Panc1 (cell line): Measurements from ENCODE around the gene PPEF1. TPM values are rescaled to one million over a fixed set of nuclear protein-coding genes. Genes with fewer than 3 reads are reported as not detected.

Source experiments
- ATAC-seq: fragments of 200-7000 bp; cut with Tn5 transposase; 2 replicates; pipeline ENCODE4 v1.9.1; 2020; ENCODE audit warnings: mild to moderate bottlenecking, moderate library complexity
- BruUV-seq: library from RNA; stranded (reverse); fragments of 400-500 nt; replicated peaks from 2 replicates; lab custom pipeline; 2021; lab: Mats Ljungman, UMichigan
- CTCF ChIA-PET: fragments of 300-600 bp; sonication (Branson Sonifier 250); formaldehyde crosslinking; loops from one replicate; lab custom pipeline; 2022; ENCODE audit warnings: antibody characterized with exemption; lab: Charles Lee
- POLR2A ChIA-PET: fragments of 300-600 bp; sonication (Branson Sonifier 250); formaldehyde crosslinking; loops from one replicate; lab custom pipeline; 2022; ENCODE audit warnings: antibody characterized with exemption; lab: Charles Lee
- DNase-seq: peaks from one replicate; pipeline ENCODE4 v3.0.0-alpha.2; 2010; ENCODE audit warnings: low read depth, low spot score
- H3K27ac ChIP-seq: 2 replicates; pipeline ENCODE4 v1.5.1; 2011; ENCODE audit warnings: mild to moderate bottlenecking, low read length, inconsistent platforms
- H3K27me3 ChIP-seq: fragments of 200-500 bp; sonication (Bioruptor generic); 2 replicates; pipeline ENCODE4 v1.6.0; 2014; ENCODE audit warnings: low read length, inconsistent platforms; ENCODE audit not compliant: control insufficient read depth, insufficient read depth
- H3K36me3 ChIP-seq: fragments of 200-500 bp; sonication (Bioruptor generic); 2 replicates; pipeline ENCODE4 v1.5.1; 2014; ENCODE audit warnings: inconsistent platforms, mild to moderate bottlenecking, low read length, moderate library complexity; ENCODE audit not compliant: control insufficient read depth, insufficient read depth
- H3K4me1 ChIP-seq: 2 replicates; pipeline ENCODE4 v1.5.1; 2011; ENCODE audit warnings: inconsistent platforms, mild to moderate bottlenecking, low read length, moderate library complexity; ENCODE audit not compliant: control insufficient read depth, insufficient read depth
- H3K4me3 ChIP-seq, 2 experiments: 2 replicates each; pipeline ENCODE4 v1.5.1; 2011 to 2012; ENCODE audit warnings: low read depth in 2 of 2, low read length in 2 of 2, mild to moderate bottlenecking in 2 of 2, inconsistent platforms in 1 of 2, moderate library complexity in 1 of 2
- H3K9me3 ChIP-seq: fragments of 200-500 bp; sonication (Bioruptor generic); 2 replicates; pipeline ENCODE4 v1.5.1; 2014; ENCODE audit warnings: low read depth, mild to moderate bottlenecking, inconsistent platforms, low read length, moderate library complexity; ENCODE audit not compliant: control insufficient read depth, insufficient read depth
- CTCF ChIP-seq: fragments of 450-650 bp; IDR thresholded peaks from 2 replicates; pipeline ENCODE4 v1.5.1; 2017; ENCODE audit warnings: mild to moderate bottlenecking
- POLR2AphosphoS5 ChIP-seq: IDR thresholded peaks from 2 replicates; pipeline ENCODE4 v1.6.1; 2012; ENCODE audit warnings: mild to moderate bottlenecking, low read depth, low read length, moderate library complexity
- REST ChIP-seq, 2 experiments: IDR thresholded peaks; 2 replicates each; pipeline ENCODE4 v1.6.1; 2011 to 2012; ENCODE audit warnings: low read depth in 2 of 2, control low read depth in 1 of 2, low read length in 1 of 2, mild to moderate bottlenecking in 1 of 2, moderate library complexity in 1 of 2; ENCODE audit not compliant: insufficient read depth in 1 of 2
- SIN3A ChIP-seq: IDR thresholded peaks from 2 replicates; pipeline ENCODE4 v1.6.1; 2012; ENCODE audit warnings: low read depth, mild to moderate bottlenecking, low read length, moderate library complexity, borderline replicate concordance; ENCODE audit not compliant: insufficient read depth
- TCF7L2 ChIP-seq: IDR thresholded peaks from 2 replicates; pipeline ENCODE4 v1.6.1; 2011; ENCODE audit warnings: mild to moderate bottlenecking, low read depth, low read length, inconsistent platforms
- in situ Hi-C: cut with HindIII; loops from 2 replicates; pipeline ENCODE4 v1.10.0; 2016; ENCODE audit warnings: low sequenced_read_pairs, low pct_unique_long_range_greater_than_20kb
- intact Hi-C: fragments of 100-400 bp; cut with micrococcal nuclease; formaldehyde crosslinking; loops from one replicate; pipeline ENCODE4 v1.10.0; 2022; ENCODE audit not compliant: unreplicated experiment
- total RNA-seq: library from RNA; stranded (reverse); gene quantifications from one replicate; pipeline ENCODE4 v1.2.1, GENCODE V29; 2021; ENCODE audit not compliant: unreplicated experiment

Gene PPEF1
- total RNA-seq, 1 experiment from 2014 or later = not detected

GRCh38 chrX:18674788-18675735, 32.4 kb upstream of the PPEF1 start (continued):
- TF ChIP-seq CTCF = no peak

- no peaks in the 10 kb centered on the region for H3K9me3 ChIP-seq
- ChIA-PET POLR2A (interaction anchor here (0.6 kb wide), 1 partner anchor 338 kb away, joined by 3 read pairs; no protein-coding TSS in a partner anchor), CTCF (no interaction called here)
- H3K27me3 ChIP-seq = no peaks in the 10 kb centered on the region
- intact Hi-C loops (no loop called here), in situ Hi-C loops (no loop called here)
- no TSS peak for BruUV-seq
- no peak for DNase-seq
- no peaks in the 10 kb centered on the region for H3K36me3 ChIP-seq
- no peak for ATAC-seq
- TF ChIP-seq REST (IDR thresholded peaks at IDR 0.05; ENCODE audit: insufficient read depth in 1 of 2, low read depth in 2 of 2, low read length in 1 of 2) = no peak
- no peak for TF ChIP-seq TCF7L2
- no peak for TF ChIP-seq POLR2AphosphoS5
- no peak for TF ChIP-seq SIN3A
- no peaks in the 10 kb centered on the region for H3K4me1 ChIP-seq
- no peak overlapping the region for H3K27ac ChIP-seq
- no peak overlapping the region for H3K4me3 ChIP-seq
Measured at GRCh38 chrX:18676050-18676449, 31.4 kb upstream of the PPEF1 start.

- in situ Hi-C loops = no loop called here
- H3K4me3 ChIP-seq = no peak overlapping the region
- no peaks in the 10 kb centered on the region for H3K9me3 ChIP-seq
- ChIA-PET POLR2A (interaction anchor here (0.6 kb wide), 1 partner anchor 337 kb away, joined by 3 read pairs; no protein-coding TSS in a partner anchor), CTCF (no interaction called here)
- intact Hi-C loops = no loop called here
- H3K27ac ChIP-seq = no peak overlapping the region
- DNase-seq (no peak), ATAC-seq (no peak)
- no peaks in the 10 kb centered on the region for H3K36me3 ChIP-seq
- peak; percentile 48 for TF ChIP-seq CTCF
- no peak for TF ChIP-seq POLR2AphosphoS5
- no TSS peak for BruUV-seq
- no peaks in the 10 kb centered on the region for H3K4me1 ChIP-seq
- no peaks in the 10 kb centered on the region for H3K27me3 ChIP-seq
Measured at GRCh38 chrX:18676470-18676869, 31.0 kb upstream of the PPEF1 start.
